CD4-positive, alpha-beta memory T cell (primary cell): ENCODE results near the gene GMEB1. TPM values are rescaled to one million over a fixed set of nuclear protein-coding genes. Genes with fewer than 3 reads are reported as not detected.
"Not testable (repeated sequence)": the region's sequence is repeated elsewhere in the genome, so short reads cannot be mapped to it uniquely, and the experiment has no call there.

Experiments
- CTCF ChIA-PET: fragments of 350-600 bp; sonication (Branson Sonifier 250); formaldehyde crosslinking; loops from one replicate; lab custom pipeline; 2021; ENCODE audit warnings: inconsistent platforms; ENCODE audit not compliant: partially characterized antibody; lab: Charles Lee
- POLR2A ChIA-PET: fragments of 350-600 bp; sonication (Branson Sonifier 250); formaldehyde crosslinking; loops from one replicate; lab custom pipeline; 2021; ENCODE audit not compliant: partially characterized antibody; lab: Charles Lee
- DNase-seq, 5 donors: peaks; one replicate each; pipeline versions ENCODE4 v3.0.0 to v3.0.0-alpha.2; 2020 to 2022; ENCODE audit warnings: mixed read lengths in 1 of 5
- H3K27ac ChIP-seq: one replicate; pipeline ENCODE4 v1.7.0; 2013; ENCODE audit warnings: low read depth, low read length
- H3K27me3 ChIP-seq: 2 replicates; pipeline ENCODE4 v1.7.0; 2013; ENCODE audit warnings: mild to moderate bottlenecking, low read length, moderate library complexity; ENCODE audit not compliant: insufficient read depth
- H3K36me3 ChIP-seq: 2 replicates; pipeline ENCODE4 v1.7.0; 2013; ENCODE audit warnings: mild to moderate bottlenecking, low read length, moderate library complexity; ENCODE audit not compliant: insufficient read depth
- H3K4me1 ChIP-seq: 2 replicates; pipeline ENCODE4 v1.7.0; 2013; ENCODE audit warnings: mild to moderate bottlenecking, low read length, moderate library complexity; ENCODE audit not compliant: insufficient read depth
- H3K4me3 ChIP-seq, 2 donors: one replicate each; pipeline ENCODE4 v1.7.0; 2013; ENCODE audit warnings: low read length in 2 of 2, mild to moderate bottlenecking in 1 of 2
- H3K9me3 ChIP-seq, 2 donors: one replicate each; pipeline ENCODE4 v1.7.0; 2013; ENCODE audit warnings: low read length in 2 of 2, control low read depth in 1 of 2; ENCODE audit not compliant: control insufficient read depth in 1 of 2
- H3K27ac Mint-ChIP-seq, 7 donors: one replicate each; pipeline ENCODE4 v1.8.0; 2020 to 2021; ENCODE audit warnings: mixed read lengths in 7 of 7, mild to moderate bottlenecking in 6 of 7, inconsistent platforms in 3 of 7, moderate library complexity in 3 of 7
- H3K27me3 Mint-ChIP-seq, 2 donors: one replicate each; pipeline ENCODE4 v1.8.0; 2020 to 2021; ENCODE audit warnings: mixed read lengths in 2 of 2
- H3K36me3 Mint-ChIP-seq, 2 donors: one replicate each; pipeline ENCODE4 v1.8.0; 2020 to 2021; ENCODE audit warnings: mixed read lengths in 2 of 2, inconsistent platforms in 1 of 2, mild to moderate bottlenecking in 1 of 2
- H3K4me1 Mint-ChIP-seq, 4 donors: one replicate each; pipeline ENCODE4 v1.8.0; 2020 to 2021; ENCODE audit warnings: mixed read lengths in 4 of 4, mild to moderate bottlenecking in 1 of 4
- H3K4me3 Mint-ChIP-seq, 8 donors: one replicate each; pipeline ENCODE4 v1.8.0; 2020 to 2021; ENCODE audit warnings: mixed read lengths in 8 of 8, mild to moderate bottlenecking in 7 of 8, moderate library complexity in 6 of 8, inconsistent platforms in 3 of 8
- H3K9me3 Mint-ChIP-seq, 8 donors: one replicate each; pipeline ENCODE4 v1.8.0; 2020 to 2021; ENCODE audit warnings: mixed read lengths in 8 of 8, mild to moderate bottlenecking in 5 of 8, inconsistent platforms in 3 of 8, moderate library complexity in 1 of 8
- intact Hi-C: fragments of 100-400 bp; cut with micrococcal nuclease; formaldehyde crosslinking; loops from one replicate; pipeline ENCODE4 v1.15.1; 2023
- polyA plus RNA-seq, 2 donors: library from polyadenylated mRNA; unstranded; fragments of 300-500 nt; fragmentation: Illumina TruSeq; gene quantifications; one replicate each; pipeline ENCODE4 v1.2.3, GENCODE V29; 2021
- total RNA-seq, 2 experiments: library from RNA; stranded (reverse); gene quantifications; one replicate each; pipeline ENCODE4 v1.2.3, GENCODE V29; 2021

The GMEB1 gene
- total and polyA plus RNA-seq, 4 experiments from 2014 or later: 9.7 to 21.9 (median 19.9) TPM

GRCh38 chr1:28682840-28683239, 14.3 kb downstream of the GMEB1 start:
- Histone ChIP-seq H3K4me1 (peaks cover 3% of the 10 kb centered on the region), H3K27me3 (no peaks in the 10 kb centered on the region), H3K4me3 (no peak overlapping the region), H3K36me3 (no peaks in the 10 kb centered on the region), H3K9me3 (no peaks in the 10 kb centered on the region), H3K27ac (no peak overlapping the region)
- Mint-ChIP-seq H3K27me3 (no peaks in the 10 kb centered on the region), H3K4me3 (no peak overlapping the region), H3K9me3 (no peaks in the 10 kb centered on the region), H3K36me3 (peaks cover 12 to 42% of the 10 kb centered on the region in 2 donors), H3K27ac (no peak overlapping the region), H3K4me1 (peaks cover 0 to 6% (median 2%) of the 10 kb centered on the region in 4 donors)
- intact Hi-C loops: no loop called here
- DNase-seq: no peak
- CTCF ChIA-PET: no interaction called here
- POLR2A ChIA-PET: interaction anchor here (1.0 to 1.5 kb wide), 2 partner anchors 13 to 40 kb away, joined by 3 to 4 read pairs; partner anchors contain the start of gene TAF12

GRCh38 chr1:28684937-28685336, 16.4 kb downstream of the GMEB1 start:
- Mint-ChIP-seq H3K27me3 (no peaks in the 10 kb centered on the region), H3K36me3 (peaks cover 15 to 49% of the 10 kb centered on the region in 2 donors), H3K4me3 (no peak overlapping the region), H3K9me3 (no peaks in the 10 kb centered on the region), H3K27ac (no peak overlapping the region), H3K4me1 (peaks cover 0 to 9% (median 2%) of the 10 kb centered on the region in 4 donors)
- Histone ChIP-seq H3K27me3 (no peaks in the 10 kb centered on the region), H3K27ac (no peak overlapping the region), H3K36me3 (no peaks in the 10 kb centered on the region), H3K4me3 (no peak overlapping the region), H3K4me1 (peaks cover 3% of the 10 kb centered on the region), H3K9me3 (no peaks in the 10 kb centered on the region)
- intact Hi-C loops: no loop called here
- ChIA-PET POLR2A (no interaction called here), CTCF (interaction anchor here (0.7 kb wide), 1 partner anchor 51 kb away, joined by 6 read pairs; the partner anchor contains the start of gene YTHDF2)
- DNase-seq: no peak

DNA sequence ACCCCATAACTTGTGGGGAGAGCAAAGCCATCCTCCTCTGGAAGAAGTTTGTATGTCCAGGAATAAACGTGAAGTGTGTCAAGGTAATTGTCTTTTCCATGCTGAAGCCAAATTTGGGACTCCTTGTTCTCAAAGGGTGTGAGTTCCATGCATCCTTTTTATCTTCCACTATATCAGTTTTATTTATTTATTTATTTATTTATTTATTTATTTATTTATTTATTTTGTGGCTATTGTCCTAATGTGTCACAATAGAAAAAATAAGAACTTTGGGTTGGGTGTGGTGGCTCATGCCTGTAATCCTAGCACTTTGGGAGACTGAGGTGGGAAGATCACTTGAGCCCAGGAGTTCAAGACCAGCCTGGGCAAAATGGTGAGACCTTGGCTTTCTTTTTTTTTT, 23.0 kb downstream of the GMEB1 start:
- H3K36me3 ChIP-seq: peaks cover 12% of the 10 kb centered on the region
- H3K27me3 ChIP-seq, H3K4me1 ChIP-seq, DNase-seq, H3K9me3 ChIP-seq, H3K27me3 Mint-ChIP-seq, H3K4me3 Mint-ChIP-seq, H3K4me3 ChIP-seq, intact Hi-C loops, H3K9me3 Mint-ChIP-seq, H3K27ac ChIP-seq, H3K27ac Mint-ChIP-seq, H3K4me1 Mint-ChIP-seq: not testable (repeated sequence)
- H3K36me3 Mint-ChIP-seq: peaks cover 26 to 43% of the 10 kb centered on the region in 2 donors
- POLR2A ChIA-PET: interaction anchor here (1.2 kb wide), 1 partner anchor 43 kb away, joined by 3 read pairs; the partner anchor contains the start of gene RNU11
- CTCF ChIA-PET: interaction anchor here (0.7 kb wide), 1 partner anchor 45 kb away, joined by 3 read pairs; the partner anchor contains the start of gene YTHDF2

DNA sequence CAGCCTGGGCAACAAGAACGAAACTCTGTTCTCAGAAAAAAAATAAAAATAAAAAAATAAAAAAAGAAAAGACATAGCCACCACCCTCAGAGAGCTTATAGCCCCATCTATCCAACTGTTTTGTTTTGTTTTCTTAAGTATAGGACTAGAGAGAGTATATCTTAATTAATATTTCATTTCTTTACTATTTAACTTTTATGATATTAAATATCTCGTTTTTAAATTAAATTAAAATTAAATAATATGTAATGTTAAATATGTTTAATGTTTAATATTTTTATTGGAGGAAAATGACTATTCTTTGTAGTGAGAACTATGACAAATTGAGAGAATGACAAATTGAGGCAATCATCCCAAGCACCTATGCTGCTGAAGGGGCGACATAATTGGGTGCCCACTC, 35.0 kb downstream of the GMEB1 start:
- H3K36me3 Mint-ChIP-seq: peaks cover 33 to 47% of the 10 kb centered on the region in 2 donors
- ChIA-PET POLR2A (no interaction called here), CTCF (interaction anchor here (0.8 kb wide), 1 partner anchor 60 kb away, joined by 3 read pairs; the partner anchor contains the start of gene TAF12)
- no peak overlapping the region for H3K27ac Mint-ChIP-seq
- Histone ChIP-seq H3K27me3 (no peaks in the 10 kb centered on the region), H3K4me1 (no peaks in the 10 kb centered on the region), H3K4me3 (no peak overlapping the region), H3K27ac (no peak overlapping the region), H3K9me3 (no peaks in the 10 kb centered on the region), H3K36me3 (peaks cover 6% of the 10 kb centered on the region)
- no peak for DNase-seq
- H3K4me1 Mint-ChIP-seq: peaks cover 0 to 2% (median 0%) of the 10 kb centered on the region in 4 donors
- H3K9me3 Mint-ChIP-seq: no peaks in the 10 kb centered on the region
- intact Hi-C loops: no loop called here
- H3K27me3 Mint-ChIP-seq: no peaks in the 10 kb centered on the region
- no peak overlapping the region for H3K4me3 Mint-ChIP-seq

GRCh38 chr1:28716336-28716735, 47.8 kb downstream of the GMEB1 start:
- intact Hi-C loops: no loop called here
- peaks cover 26 to 33% of the 10 kb centered on the region in 2 donors for H3K36me3 Mint-ChIP-seq
- peaks cover 0 to 4% (median 1%) of the 10 kb centered on the region in 4 donors for H3K4me1 Mint-ChIP-seq
- POLR2A ChIA-PET: no interaction called here
- Histone ChIP-seq H3K9me3 (no peaks in the 10 kb centered on the region), H3K27me3 (no peaks in the 10 kb centered on the region), H3K36me3 (peaks cover 25% of the 10 kb centered on the region), H3K4me3 (no peak overlapping the region), H3K4me1 (no peaks in the 10 kb centered on the region), H3K27ac (no peak overlapping the region)
- H3K27me3 Mint-ChIP-seq: no peaks in the 10 kb centered on the region
- DNase-seq: no peak
- H3K27ac Mint-ChIP-seq: peak overlapping the region in 2 of 7 donors; percentile 24 to 48
- H3K4me3 Mint-ChIP-seq: no peak overlapping the region
- CTCF ChIA-PET: interaction anchor here (1.3 kb wide), 1 partner anchor 69 kb away, joined by 3 read pairs; no protein-coding TSS in a partner anchor
- H3K9me3 Mint-ChIP-seq: no peaks in the 10 kb centered on the region

DNA sequence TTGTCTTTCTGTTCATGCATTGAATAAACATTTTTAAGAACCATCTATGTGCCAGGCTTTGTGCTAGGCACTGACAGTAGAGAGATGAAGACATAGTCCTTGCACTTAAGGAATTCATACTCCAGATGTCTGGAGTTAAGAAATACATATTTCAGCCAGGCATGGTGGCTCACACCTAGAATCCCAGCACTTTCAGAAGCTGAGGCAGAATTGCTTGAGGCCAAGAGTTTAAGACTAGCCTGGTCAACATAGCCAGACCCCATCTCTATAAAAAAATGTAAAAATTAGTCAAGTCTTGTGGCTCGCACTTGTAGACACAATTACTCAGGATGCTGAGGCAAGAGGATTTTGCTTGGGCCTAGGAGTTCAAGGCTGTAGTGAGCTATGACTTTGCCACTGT, 49.6 kb downstream of the GMEB1 start:
- Histone ChIP-seq H3K9me3 (no peaks in the 10 kb centered on the region), H3K27ac (no peak overlapping the region), H3K27me3 (no peaks in the 10 kb centered on the region), H3K4me3 (no peak overlapping the region), H3K4me1 (no peaks in the 10 kb centered on the region), H3K36me3 (peaks cover 15% of the 10 kb centered on the region)
- CTCF ChIA-PET: interaction anchor here (1.1 to 2.1 kb wide), 4 partner anchors 18 to 149 kb away, joined by 3 to 13 read pairs (median 5); partner anchors contain the start of genes TAF12 and YTHDF2
- POLR2A ChIA-PET: interaction anchor here (0.6 to 1.8 kb wide), 8 partner anchors 9 to 137 kb away, joined by 3 to 8 read pairs (median 4); partner anchors contain the start of genes GMEB1, RNU11, TAF12 and YTHDF2
- Mint-ChIP-seq H3K27ac (peak overlapping the region in 2 of 7 donors; percentile 5 to 55), H3K4me1 (peaks cover 0 to 4% (median 1%) of the 10 kb centered on the region in 4 donors), H3K36me3 (peaks cover 19 to 26% of the 10 kb centered on the region in 2 donors), H3K4me3 (no peak overlapping the region), H3K27me3 (no peaks in the 10 kb centered on the region), H3K9me3 (no peaks in the 10 kb centered on the region)
- DNase-seq: no peak
- intact Hi-C loops: no loop called here

- no peak overlapping the region for H3K27ac ChIP-seq
Observed at GRCh38 chr1:28718586-28719331, 50.2 kb downstream of the GMEB1 start.

More at GRCh38 chr1:28718586-28719331, 50.2 kb downstream of the GMEB1 start:
- intact Hi-C loops: no loop called here
- Mint-ChIP-seq H3K27me3 (no peaks in the 10 kb centered on the region), H3K4me1 (peaks cover 0 to 4% (median 1%) of the 10 kb centered on the region in 4 donors), H3K4me3 (no peak overlapping the region), H3K9me3 (no peaks in the 10 kb centered on the region), H3K27ac (peak overlapping the region in 4 of 7 donors; percentile 0 to 44 (median 15)), H3K36me3 (peaks cover 13 to 20% of the 10 kb centered on the region in 2 donors)
- Histone ChIP-seq H3K4me3 (no peak overlapping the region), H3K9me3 (no peaks in the 10 kb centered on the region), H3K4me1 (no peaks in the 10 kb centered on the region), H3K27me3 (no peaks in the 10 kb centered on the region), H3K36me3 (peaks cover 13% of the 10 kb centered on the region)
- ChIA-PET CTCF (interaction anchor here (1.1 to 2.1 kb wide), 4 partner anchors 18 to 149 kb away, joined by 3 to 13 read pairs (median 5); partner anchors contain the start of genes TAF12 and YTHDF2), POLR2A (interaction anchor here (0.6 to 1.8 kb wide), 7 partner anchors 8 to 137 kb away, joined by 3 to 8 read pairs (median 4); partner anchors contain the start of genes GMEB1, RNU11, TAF12 and YTHDF2)
- DNase-seq: no peak
